OCI-LY1 (cell line): ENCODE measurements around the gene RNPEPL1.

Experiments
- CTCF ChIP-seq: fragments of 200-600 bp; sonication (generic), shearing (Covaris generic); IDR thresholded peaks from 2 replicates; pipeline ENCODE4 v1.5.1; 2017; ENCODE audit warnings: mild to moderate bottlenecking, antibody characterized with exemption, low read length, moderate library complexity, mixed read lengths
- EZH2 ChIP-seq: fragments of 200-600 bp; sonication (generic), shearing (Covaris generic); IDR thresholded peaks from 2 replicates; pipeline ENCODE4 v1.8.0; 2017; ENCODE audit warnings: borderline replicate concordance, mixed run types, mild to moderate bottlenecking, antibody characterized with exemption, low read length, moderate library complexity, mixed read lengths

- TF ChIP-seq CTCF (no peak), EZH2 (no peak)
These were observed 34.2 kb downstream of the RNPEPL1 start for GRCh38 chr2:240602266-240603050.
